Activated CD4-positive, alpha-beta T cell treated with anti-CD3 and anti-CD28 coated beads, Interleukin-2, amount 10 ng/mL, durations not matched to agents 24 days and 14 days (primary cell): ENCODE data around the gene CLIP3. TPM values are rescaled to one million over a fixed set of nuclear protein-coding genes. Genes with fewer than 3 reads are reported as not detected.

ENCODE experiments used
- total RNA-seq: library from RNA; stranded (reverse); gene quantifications from 2 replicates; pipeline ENCODE4 v1.2.3, GENCODE V29; 2022

The CLIP3 gene
- total RNA-seq, 1 donor from 2014 or later = 0.96 TPM

Other genes starting within 250 kb of the CLIP3 start
- gene PRODH2, start 220.0 kb downstream of the CLIP3 start, total RNA-seq = not detected in 2 replicates
- 0.28 TPM in 1 of 2 replicates, not detected in the other for gene NPHS1, start 180.4 kb downstream of the CLIP3 start, total RNA-seq
- 1.8 and 2.1 TPM in 2 replicates for gene KIRREL2, start 176.0 kb downstream of the CLIP3 start, total RNA-seq
- 2.0 and 2.4 TPM in 2 replicates for gene APLP1, start 164.3 kb downstream of the CLIP3 start, total RNA-seq
- 146 and 150 TPM in 2 replicates for gene NFKBID, start 132.3 kb downstream of the CLIP3 start, total RNA-seq
- 46.1 and 48.4 TPM in 2 replicates for gene HCST, start 130.3 kb downstream of the CLIP3 start, total RNA-seq
- gene TYROBP, start 124.6 kb downstream of the CLIP3 start, total RNA-seq = not detected in 2 replicates
- gene LRFN3, start 96.5 kb downstream of the CLIP3 start, total RNA-seq = 11.0 and 11.6 TPM in 2 replicates
- gene SDHAF1, start 37.7 kb downstream of the CLIP3 start, total RNA-seq = 21.4 and 23.1 TPM in 2 replicates
- gene SYNE4, start 24.1 kb downstream of the CLIP3 start, total RNA-seq = 2.2 and 2.9 TPM in 2 replicates
- 46.1 and 50.7 TPM in 2 replicates for gene ALKBH6, start 18.7 kb downstream of the CLIP3 start, total RNA-seq
- 1.5 and 2.0 TPM in 2 replicates for gene THAP8, start 21.4 kb upstream of the CLIP3 start, total RNA-seq
- 24.9 and 25.9 TPM in 2 replicates for gene WDR62, start 22.0 kb upstream of the CLIP3 start, total RNA-seq
- gene OVOL3, start 78.3 kb upstream of the CLIP3 start, total RNA-seq = not detected in 2 replicates
- gene POLR2I, start 82.0 kb upstream of the CLIP3 start, total RNA-seq = 83.4 and 86.3 TPM in 2 replicates
- 129 and 133 TPM in 2 replicates for gene TBCB, start 82.6 kb upstream of the CLIP3 start, total RNA-seq
- 351 and 362 TPM in 2 replicates for gene CAPNS1, start 107.2 kb upstream of the CLIP3 start, total RNA-seq
- not detected in 2 replicates for gene COX7A1, start 119.6 kb upstream of the CLIP3 start, total RNA-seq
- 1.6 and 2.2 TPM in 2 replicates for gene ZNF565, start 181.8 kb upstream of the CLIP3 start, total RNA-seq
- 84.6 and 90.3 TPM in 2 replicates for gene ZNF146, start 182.2 kb upstream of the CLIP3 start, total RNA-seq